Measurements from ENCODE around the gene ETV5.
A peak's percentile ranks its signal among the peaks of the same experiment; 100 is the strongest.

The ETV5 gene

DNA sequence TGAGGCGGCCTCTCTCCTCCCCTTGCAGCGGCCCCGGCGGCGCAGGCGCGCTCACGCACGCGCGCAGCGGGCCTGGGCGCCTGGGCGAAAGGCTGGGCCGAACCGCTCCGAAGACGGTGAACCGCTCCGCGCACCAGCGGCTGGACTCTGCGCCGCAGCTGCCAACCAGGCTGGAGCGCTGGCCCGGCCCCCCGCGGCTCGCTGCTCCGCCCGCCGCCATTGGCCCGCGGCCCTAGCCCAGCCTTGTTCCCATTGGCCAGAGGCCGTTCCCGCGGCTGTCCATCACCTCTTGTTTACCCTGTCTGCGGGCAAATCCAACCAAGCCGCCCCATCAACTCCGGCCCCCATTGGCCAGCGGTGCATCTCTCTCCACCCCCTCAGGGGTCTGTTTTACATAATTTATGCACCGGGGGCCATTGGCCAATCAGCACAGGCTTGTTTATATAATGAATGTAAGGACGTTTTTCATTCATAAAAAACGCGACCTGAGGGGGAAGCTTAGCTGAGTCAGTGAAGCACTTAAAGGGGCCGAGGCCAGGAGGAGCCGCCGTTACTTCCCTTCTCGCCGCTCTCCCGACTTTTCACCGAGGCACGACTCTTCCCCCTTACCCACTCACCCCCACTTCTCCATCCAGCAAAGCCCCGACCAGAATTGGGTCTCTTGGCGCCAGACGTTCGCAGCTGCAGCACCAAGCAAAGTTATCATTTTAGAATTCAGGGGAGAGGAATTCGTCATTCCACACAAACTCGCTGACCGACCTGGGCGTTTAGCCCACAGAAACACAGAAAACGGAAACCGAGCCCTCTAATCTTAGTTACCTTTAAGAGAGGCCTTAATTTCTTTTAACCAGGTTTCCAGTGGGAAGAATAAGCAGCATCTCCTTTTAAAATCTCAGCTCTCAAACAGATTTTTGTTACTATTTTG lies at the start of gene ETV5:
TSS of gene ETV5 (minus strand) at position 149 of the 925 bp plus-strand sequence. CDS start 3,221 bp downstream, outside the sequence.
- no peaks in the 10 kb centered on the region for H3K27me3 ChIP-seq
- H3K9me3 ChIP-seq (replicated peaks in 1 of 11) = no peaks in the 10 kb centered on the region
- peak within 1 kb of the TSS; percentile 82 to 92 (median 88) for H3K27ac ChIP-seq
- peak within 1 kb of the TSS; percentile 76 to 99 (median 90) for H3K4me3 ChIP-seq
- no peak for TF ChIP-seq Cebpa-rat (IDR thresholded peaks at IDR 0.05)
- H3K9ac ChIP-seq = peak within 1 kb of the TSS; percentile 85 to 97 (median 90)
- H3K4me2 ChIP-seq = peak within 1 kb of the TSS; percentile 85 to 97 (median 91)
- H4K20me1 ChIP-seq = peaks cover 0 to 42% (median 6%) of the 10 kb centered on the region in 11 experiments; a peak in 10 of 22 replicates
- H3K4me1 ChIP-seq = peaks cover 59 to 78% (median 74%) of the 10 kb centered on the region in 10 experiments
- H3K36me3 ChIP-seq = peaks cover 0 to 13% (median 11%) of the 10 kb centered on the region in 11 experiments; a peak in 17 of 22 replicates

DNA sequence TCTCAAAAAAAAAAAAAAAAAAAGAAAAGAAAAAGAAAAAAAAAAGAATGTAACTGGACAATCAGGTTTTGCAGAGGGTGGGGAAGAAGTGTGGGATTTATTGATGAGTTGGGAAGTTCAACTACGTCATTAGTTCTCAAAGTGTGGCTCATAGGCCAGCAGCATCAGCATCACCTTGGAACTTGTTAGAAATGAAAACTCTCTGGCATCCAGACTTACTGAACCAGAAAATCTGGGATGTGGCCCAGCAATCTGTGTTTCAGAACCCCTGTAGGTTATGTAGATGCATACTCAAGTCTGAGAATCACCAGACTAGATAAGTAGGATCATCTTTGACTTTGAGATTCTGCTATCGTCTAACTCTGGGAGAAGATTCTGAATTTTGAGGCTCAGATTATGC lies 45.8 kb upstream of the ETV5 start:
- Histone ChIP-seq H3K4me3 (no peak overlapping the region), H4K20me1 (peaks cover 0 to 20% (median 0%) of the 10 kb centered on the region in 11 experiments; a peak in 2 of 22 replicates), H3K4me2 (no peak overlapping the region; a peak in 1 of 22 replicates), H3K9ac (no peak overlapping the region), H3K27ac (no peak overlapping the region), H3K4me1 (peaks cover 39 to 56% (median 45%) of the 10 kb centered on the region in 10 experiments), H3K27me3 (peaks cover 0 to 20% (median 0%) of the 10 kb centered on the region in 11 experiments; a peak in 3 of 22 replicates), H3K9me3 (replicated peaks in 1 of 11) (peaks cover 0 to 8% (median 4%) of the 10 kb centered on the region in 11 experiments; a peak in 15 of 22 replicates), H3K36me3 (peaks cover 0 to 2% (median 0%) of the 10 kb centered on the region in 11 experiments; a peak in 2 of 22 replicates)
- no peak for TF ChIP-seq Cebpa-rat (IDR thresholded peaks at IDR 0.05)

GRCh38 chr3:186152889-186153292 lies 44.0 kb upstream of the ETV5 start:
- H3K9ac ChIP-seq = peak overlapping the region in 8 of 11 experiments; percentile 24 to 72 (median 63); a peak in 9 of 22 replicates
- peaks cover 0 to 25% (median 0%) of the 10 kb centered on the region in 11 experiments; a peak in 2 of 22 replicates for H4K20me1 ChIP-seq
- H3K27me3 ChIP-seq = peaks cover 0 to 29% (median 0%) of the 10 kb centered on the region in 11 experiments; a peak in 6 of 22 replicates
- peaks cover 54 to 73% (median 61%) of the 10 kb centered on the region in 10 experiments for H3K4me1 ChIP-seq
- peaks cover 0 to 15% (median 6%) of the 10 kb centered on the region in 11 experiments; a peak in 8 of 22 replicates for H3K9me3 ChIP-seq (replicated peaks in 1 of 11)
- H3K27ac ChIP-seq = peak overlapping the region in 10 of 11 experiments; percentile 42 to 84 (median 72); a peak in 18 of 22 replicates
- H3K4me3 ChIP-seq = no peak overlapping the region
- peak overlapping the region; percentile 73 to 90 (median 80) for H3K4me2 ChIP-seq
- H3K36me3 ChIP-seq = 0 out of 22 replicates have a peak, but pooled peaks cover 0 to 2% (median 0%) of the 10 kb centered on the region in 11 experiments
- no peak; a peak in 1 of 22 replicates for TF ChIP-seq Cebpa-rat (IDR thresholded peaks at IDR 0.05)

DNA sequence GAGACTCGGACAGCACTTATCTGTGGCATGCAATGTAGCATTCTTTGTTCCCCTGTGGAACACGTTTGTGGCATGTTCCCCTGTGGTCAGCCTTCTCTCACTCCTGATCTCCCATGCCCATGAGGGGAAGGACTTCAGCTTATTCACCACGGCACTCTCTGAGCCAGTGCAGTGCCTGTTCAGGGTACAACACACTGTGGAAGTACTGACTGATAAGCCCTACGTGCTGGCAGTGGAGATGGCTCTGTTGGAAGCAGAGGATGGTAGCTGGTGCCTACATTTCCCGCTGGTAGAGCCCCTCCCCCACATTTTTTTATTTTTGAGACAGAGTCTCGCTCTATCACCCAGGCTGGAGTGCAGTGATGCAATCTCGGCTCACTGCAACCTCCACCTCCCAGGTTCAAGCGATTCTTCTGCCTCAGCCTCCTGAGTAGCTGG lies 43.5 kb upstream of the ETV5 start:
- peak overlapping the region in 10 of 11 experiments; percentile 20 to 66 (median 43); a peak in 11 of 22 replicates for H3K9ac ChIP-seq
- H3K27ac ChIP-seq = peak overlapping the region; percentile 31 to 82 (median 72); a peak in 21 of 22 replicates
- H3K4me3 ChIP-seq = peak overlapping the region in 1 of 10 experiments; percentile 11; a peak in 2 of 20 replicates
- peaks cover 0 to 34% (median 0%) of the 10 kb centered on the region in 11 experiments; a peak in 7 of 22 replicates for H3K27me3 ChIP-seq
- H4K20me1 ChIP-seq = peaks cover 0 to 25% (median 0%) of the 10 kb centered on the region in 11 experiments; a peak in 2 of 22 replicates
- 0 out of 22 replicates have a peak, but pooled peaks cover 0 to 4% (median 0%) of the 10 kb centered on the region in 11 experiments for H3K36me3 ChIP-seq
- peaks cover 54 to 78% (median 62%) of the 10 kb centered on the region in 10 experiments for H3K4me1 ChIP-seq
- peaks cover 0 to 20% (median 10%) of the 10 kb centered on the region in 11 experiments; a peak in 8 of 22 replicates for H3K9me3 ChIP-seq (replicated peaks in 1 of 11)
- peak in 2 of 11 experiments; percentile 41 to 74; a peak in 1 of 22 replicates for TF ChIP-seq Cebpa-rat (IDR thresholded peaks at IDR 0.05)
- H3K4me2 ChIP-seq = peak overlapping the region; percentile 73 to 90 (median 80)

- no peak for TF ChIP-seq Cebpa-rat (IDR thresholded peaks at IDR 0.05)
- peaks cover 0 to 44% (median 0%) of the 10 kb centered on the region in 11 experiments; a peak in 7 of 22 replicates for H3K27me3 ChIP-seq
- peaks cover 0 to 25% (median 0%) of the 10 kb centered on the region in 11 experiments; a peak in 2 of 22 replicates for H4K20me1 ChIP-seq
- H3K27ac ChIP-seq = peak overlapping the region in 8 of 11 experiments; percentile 4 to 74 (median 61); a peak in 12 of 22 replicates
- H3K36me3 ChIP-seq = 0 out of 22 replicates have a peak, but pooled peaks cover 0 to 4% (median 0%) of the 10 kb centered on the region in 11 experiments
- H3K4me2 ChIP-seq = peak overlapping the region; percentile 73 to 90 (median 80)
- peaks cover 0 to 21% (median 10%) of the 10 kb centered on the region in 11 experiments; a peak in 8 of 22 replicates for H3K9me3 ChIP-seq (replicated peaks in 1 of 11)
- H3K9ac ChIP-seq = peak overlapping the region in 4 of 11 experiments; percentile 14 to 64 (median 30); a peak in 3 of 22 replicates
- no peak overlapping the region for H3K4me3 ChIP-seq
- H3K4me1 ChIP-seq = peaks cover 54 to 89% (median 65%) of the 10 kb centered on the region in 10 experiments
Observed at GRCh38 chr3:186151077-186151971, 42.4 kb upstream of the ETV5 start.

DNA sequence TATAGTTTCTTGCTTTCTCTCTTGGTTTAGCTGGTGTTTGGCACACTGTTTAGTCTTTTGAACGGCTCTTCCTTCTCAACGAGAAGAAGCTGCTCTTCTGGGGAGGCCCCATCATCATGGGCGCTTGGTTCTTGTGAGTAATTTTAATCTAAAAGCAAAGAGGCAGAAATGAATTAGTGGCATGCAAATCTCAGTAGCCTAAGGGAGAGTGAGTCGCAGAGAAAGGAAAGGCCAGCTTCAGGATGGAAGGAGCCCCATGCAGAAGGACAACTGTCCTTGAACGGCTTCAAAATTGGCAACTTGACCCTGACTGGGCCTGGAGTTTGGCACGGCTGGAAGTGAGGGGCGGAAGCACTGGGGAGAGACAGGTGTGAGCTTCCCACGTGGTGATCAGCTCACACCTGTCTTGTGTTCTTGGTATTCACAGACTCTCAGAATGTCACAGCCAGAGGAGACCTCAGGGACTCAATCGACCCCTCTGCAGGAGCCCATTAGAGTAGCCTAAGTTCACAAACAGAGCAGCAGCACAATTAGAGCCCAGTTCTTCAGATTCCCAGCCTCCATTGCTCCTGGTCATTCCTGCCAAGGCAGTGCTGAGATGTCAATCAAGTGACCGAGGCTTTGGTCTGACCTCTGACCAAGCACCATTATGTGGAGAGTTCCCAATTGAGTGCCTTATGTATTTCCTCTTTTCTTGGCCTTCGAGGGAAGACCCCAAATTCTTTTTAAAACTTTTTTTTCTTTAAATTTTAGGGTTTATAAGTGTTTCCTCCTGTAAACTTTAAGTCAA lies 41.3 kb upstream of the ETV5 start:
- peaks cover 0 to 54% (median 0%) of the 10 kb centered on the region in 11 experiments; a peak in 7 of 22 replicates for H3K27me3 ChIP-seq
- peaks cover 54 to 96% (median 71%) of the 10 kb centered on the region in 10 experiments for H3K4me1 ChIP-seq

More for the DNA sequence above, 41.3 kb upstream of the ETV5 start:
- Histone ChIP-seq H3K27ac (peak overlapping the region in 5 of 11 experiments; percentile 4 to 74 (median 72); a peak in 8 of 22 replicates), H3K4me2 (peak overlapping the region; percentile 73 to 90 (median 80)), H3K4me3 (no peak overlapping the region), H3K36me3 (0 out of 22 replicates have a peak, but pooled peaks cover 0 to 4% (median 0%) of the 10 kb centered on the region in 11 experiments), H4K20me1 (peaks cover 0 to 25% (median 0%) of the 10 kb centered on the region in 11 experiments; a peak in 2 of 22 replicates), H3K9me3 (replicated peaks in 1 of 11) (peaks cover 0 to 24% (median 10%) of the 10 kb centered on the region in 11 experiments; a peak in 8 of 22 replicates), H3K9ac (peak overlapping the region in 1 of 11 experiments; percentile 43; a peak in 2 of 22 replicates)
- TF ChIP-seq Cebpa-rat (IDR thresholded peaks at IDR 0.05) = no peak

Measured in BLaER1 treated with 17β-estradiol and CSF1 and Interleukin-3, amounts not matched to agents 10 nM and 100 nM (cell line).